Measurements from ENCODE around the gene HAGHL.
A peak's percentile ranks its signal among the peaks of the same experiment; 100 is the strongest.
"Not testable (repeated sequence)": the region's sequence is repeated elsewhere in the genome, so short reads cannot be mapped to it uniquely, and the experiment has no call there.

The HAGHL gene

DNA sequence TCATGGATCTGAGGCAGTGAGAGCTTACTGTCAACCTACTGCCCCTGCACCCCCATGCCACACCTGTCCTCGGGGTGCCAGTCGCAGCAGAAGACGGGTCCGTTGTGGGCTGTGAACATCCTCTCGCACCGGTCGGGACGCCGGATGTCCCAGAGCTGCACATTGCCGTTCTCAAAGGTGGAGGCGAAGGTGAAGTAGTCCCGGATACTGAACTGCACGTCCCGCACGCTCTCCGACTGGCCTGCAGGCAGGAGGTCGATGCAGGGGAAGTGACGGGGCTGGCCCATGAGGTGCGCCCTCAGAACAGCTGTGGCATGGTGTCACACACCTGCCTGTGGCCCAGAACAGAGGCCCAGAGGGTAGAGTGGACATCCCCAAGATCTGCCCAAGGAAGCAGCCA is 39.4 kb upstream of the HAGHL start:
- H3K27ac ChIP-seq: peak overlapping the region; percentile 84
- CTCF ChIA-PET: interaction anchor here (0.6 to 1.1 kb wide), 2 partner anchors 14 to 20 kb away, joined by 3 read pairs; partner anchors contain the start of gene RHOT2
- DNase-seq (ENCODE audit: low spot score): no peak
- TF ChIP-seq CTCF (conservative IDR thresholded peaks at IDR 0.05; ENCODE audit: low read depth): no peak
- POLR2A ChIA-PET (ENCODE audit: low non-redundant PET): no interaction called here

- H3K27ac ChIP-seq: peak overlapping the region; percentile 84
- no peak for DNase-seq (ENCODE audit: low spot score)
- ChIA-PET CTCF (interaction anchor here (0.7 kb wide), 1 partner anchor 11 kb away, joined by 3 read pairs; no protein-coding TSS in a partner anchor), POLR2A (ENCODE audit: low non-redundant PET) (interaction anchor here (0.5 to 1.2 kb wide), 2 partner anchors 22 to 99 kb away, joined by 3 read pairs; partner anchors contain the start of genes CHTF18 and RPUSD1)
- no peak for TF ChIP-seq CTCF (conservative IDR thresholded peaks at IDR 0.05; ENCODE audit: low read depth)
Measured at GRCh38 chr16:689175-689897, 37.6 kb upstream of the HAGHL start.

DNA sequence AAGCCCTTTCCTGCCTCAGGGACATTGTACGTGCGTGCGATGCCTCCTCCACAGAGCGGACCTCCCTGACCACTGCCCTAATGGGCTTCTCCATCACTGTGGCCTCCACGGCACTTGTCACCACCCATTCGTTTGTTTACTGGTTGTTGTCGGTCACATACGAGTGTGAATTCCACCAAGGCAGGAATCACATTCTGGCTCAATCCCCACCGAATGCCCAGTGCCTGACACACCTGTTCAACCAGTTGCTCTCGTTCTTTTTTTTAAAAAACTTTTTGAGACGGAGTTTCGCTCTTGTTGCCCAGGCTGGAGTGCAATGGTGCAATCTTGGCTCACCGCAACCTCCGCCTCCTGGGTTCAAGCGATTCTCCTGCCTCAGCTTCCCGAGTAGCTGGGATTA is 35.7 kb upstream of the HAGHL start:
- CTCF ChIA-PET: interaction anchor here (0.7 kb wide), 1 partner anchor 20 kb away, joined by 3 read pairs; no protein-coding TSS in a partner anchor
- DNase-seq (ENCODE audit: low spot score); POLR2A ChIA-PET (ENCODE audit: low non-redundant PET): not testable (repeated sequence)
- H3K27ac ChIP-seq: peak overlapping the region; percentile 84; the same call in 1 of the 2 replicates

GRCh38 chr16:692356-693108 is 34.4 kb upstream of the HAGHL start:
- ChIA-PET CTCF (interaction anchor here (0.6 kb wide), 1 partner anchor 9 kb away, joined by 3 read pairs; no protein-coding TSS in a partner anchor), POLR2A (ENCODE audit: low non-redundant PET) (interaction anchor here (0.6 kb wide), 1 partner anchor 600 kb away, joined by 3 read pairs; no protein-coding TSS in a partner anchor)

GRCh38 chr16:693364-693763 is 33.5 kb upstream of the HAGHL start:
- POLR2A ChIA-PET (ENCODE audit: low non-redundant PET): no interaction called here
- DNase-seq (ENCODE audit: low spot score): no peak
- TF ChIP-seq CTCF (conservative IDR thresholded peaks at IDR 0.05; ENCODE audit: low read depth): no peak
- peak overlapping the region; percentile 99 for H3K27ac ChIP-seq
- CTCF ChIA-PET: interaction anchor here (0.6 kb wide), 1 partner anchor 28 kb away, joined by 3 read pairs; the partner anchor contains the start of gene ANTKMT

More at GRCh38 chr16:692356-693108, 34.4 kb upstream of the HAGHL start:
- TF ChIP-seq CTCF (conservative IDR thresholded peaks at IDR 0.05; ENCODE audit: low read depth): no peak
- peak overlapping the region; percentile 99 for H3K27ac ChIP-seq
- DNase-seq (ENCODE audit: low spot score): no peak

DNA sequence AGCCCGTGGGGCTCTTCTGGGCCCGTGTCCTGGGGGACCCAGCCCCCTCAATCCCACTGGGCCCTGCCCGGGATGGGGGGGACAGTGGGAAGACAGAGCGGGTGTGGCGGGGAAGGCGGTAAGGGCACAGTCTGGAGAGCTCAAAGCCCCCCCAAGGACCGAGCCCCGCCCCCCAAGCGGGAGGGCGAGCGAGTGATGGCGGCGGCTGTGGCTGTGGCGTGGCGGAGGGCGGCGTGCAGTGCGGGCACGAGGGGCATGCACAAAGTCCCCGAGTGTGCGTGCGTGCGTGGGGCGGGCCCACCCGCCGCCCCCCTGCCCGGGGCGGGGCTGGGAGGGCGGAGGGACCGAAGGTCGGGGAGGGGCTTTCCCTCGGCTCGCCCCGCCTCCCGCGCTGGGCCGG is 33.1 kb upstream of the HAGHL start:
- POLR2A ChIA-PET (ENCODE audit: low non-redundant PET): no interaction called here
- peak overlapping the region; percentile 99 for H3K27ac ChIP-seq
- TF ChIP-seq CTCF (conservative IDR thresholded peaks at IDR 0.05; ENCODE audit: low read depth): no peak
- CTCF ChIA-PET: interaction anchor here (0.6 kb wide), 1 partner anchor 27 kb away, joined by 3 read pairs; the partner anchor contains the start of gene ANTKMT
- DNase-seq (ENCODE audit: low spot score): no peak

All from RWPE1 (cell line).